ENCODE results near the gene TMEM101. TPM values are rescaled to one million over a fixed set of nuclear protein-coding genes. Genes with fewer than 3 reads are reported as not detected.
"Not testable (repeated sequence)": the region's sequence is repeated elsewhere in the genome, so short reads cannot be mapped to it uniquely, and the experiment has no call there.

The TMEM101 gene
- total RNA-seq, 3 donors from 2014 or later = 23.0 to 27.7 (median 23.8) TPM

DNA sequence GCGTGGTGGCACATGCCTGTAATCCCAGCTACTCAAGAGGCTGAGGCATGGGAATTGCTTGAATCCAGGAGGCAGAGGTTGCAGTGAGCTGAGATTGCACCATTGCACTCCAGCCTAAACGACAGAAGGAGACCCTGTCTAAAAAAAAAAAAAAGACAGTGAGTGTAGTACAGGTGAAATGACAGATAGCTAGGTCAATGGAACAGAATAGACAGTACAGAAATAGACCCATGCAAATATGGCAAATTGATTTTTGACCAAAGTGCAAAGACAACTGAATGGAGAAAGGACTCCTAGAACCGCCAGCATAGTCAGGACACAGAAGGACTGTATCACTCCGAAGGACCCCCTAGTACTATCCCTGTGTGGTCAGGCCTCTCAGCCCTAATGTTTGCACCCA lies 44.4 kb downstream of the TMEM101 start:
- Histone ChIP-seq H3K36me3 (ENCODE audit: low read depth) (no peaks in the 10 kb centered on the region), H3K4me1 (ENCODE audit: low read depth) (no peaks in the 10 kb centered on the region), H3K9me3 (no peaks in the 10 kb centered on the region), H3K4me3 (no peak overlapping the region)
- DNase-seq (no peak), ATAC-seq (no peak)
- intact Hi-C loops (cut with DNase I, micrococcal nuclease) = no loop called here
- TF ChIP-seq, protein P1, sequence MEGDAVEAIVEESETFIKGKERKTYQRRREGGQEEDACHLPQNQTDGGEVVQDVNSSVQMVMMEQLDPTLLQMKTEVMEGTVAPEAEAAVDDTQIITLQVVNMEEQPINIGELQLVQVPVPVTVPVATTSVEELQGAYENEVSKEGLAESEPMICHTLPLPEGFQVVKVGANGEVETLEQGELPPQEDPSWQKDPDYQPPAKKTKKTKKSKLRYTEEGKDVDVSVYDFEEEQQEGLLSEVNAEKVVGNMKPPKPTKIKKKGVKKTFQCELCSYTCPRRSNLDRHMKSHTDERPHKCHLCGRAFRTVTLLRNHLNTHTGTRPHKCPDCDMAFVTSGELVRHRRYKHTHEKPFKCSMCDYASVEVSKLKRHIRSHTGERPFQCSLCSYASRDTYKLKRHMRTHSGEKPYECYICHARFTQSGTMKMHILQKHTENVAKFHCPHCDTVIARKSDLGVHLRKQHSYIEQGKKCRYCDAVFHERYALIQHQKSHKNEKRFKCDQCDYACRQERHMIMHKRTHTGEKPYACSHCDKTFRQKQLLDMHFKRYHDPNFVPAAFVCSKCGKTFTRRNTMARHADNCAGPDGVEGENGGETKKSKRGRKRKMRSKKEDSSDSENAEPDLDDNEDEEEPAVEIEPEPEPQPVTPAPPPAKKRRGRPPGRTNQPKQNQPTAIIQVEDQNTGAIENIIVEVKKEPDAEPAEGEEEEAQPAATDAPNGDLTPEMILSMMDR (IDR thresholded peaks at IDR 0.05) = no peak

DNA sequence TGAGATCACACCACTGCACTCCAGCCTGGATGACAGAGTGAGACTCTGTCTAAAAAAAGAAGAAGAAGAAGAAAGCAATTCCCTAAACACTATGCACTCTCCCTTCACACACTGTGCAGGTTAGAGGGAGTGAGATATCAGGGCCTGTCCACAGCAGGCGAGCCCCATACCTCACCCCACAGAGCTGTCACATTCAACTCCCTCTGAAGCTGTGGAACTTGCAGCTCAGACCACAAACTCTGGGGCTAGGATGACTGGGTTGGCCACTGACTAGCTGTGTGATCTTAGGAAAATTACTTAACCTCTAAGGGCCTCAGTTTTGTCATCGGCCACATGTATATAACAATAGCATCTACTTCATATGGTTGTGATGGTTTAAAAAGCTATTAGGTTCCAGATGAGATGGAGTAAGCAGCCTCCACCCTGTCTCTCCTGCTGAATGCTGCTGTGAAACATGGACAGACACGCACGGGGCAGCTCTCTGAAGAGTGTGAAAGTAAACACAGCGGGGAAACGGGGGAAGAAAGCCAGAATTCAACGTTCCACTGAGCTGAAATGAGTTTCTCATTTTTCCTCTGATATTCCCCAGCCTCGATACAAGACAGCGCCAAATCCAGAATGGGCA lies 47.4 kb downstream of the TMEM101 start:
- Histone ChIP-seq H3K4me1 (ENCODE audit: low read depth) (no peaks in the 10 kb centered on the region), H3K4me3 (no peak overlapping the region), H3K36me3 (ENCODE audit: low read depth) (no peaks in the 10 kb centered on the region), H3K9me3 (no peaks in the 10 kb centered on the region)
- no peak for DNase-seq
- no peak for ATAC-seq
- TF ChIP-seq, protein P1 (IDR thresholded peaks at IDR 0.05) = no peak
- intact Hi-C loops (cut with DNase I, micrococcal nuclease) = no loop called here

DNA sequence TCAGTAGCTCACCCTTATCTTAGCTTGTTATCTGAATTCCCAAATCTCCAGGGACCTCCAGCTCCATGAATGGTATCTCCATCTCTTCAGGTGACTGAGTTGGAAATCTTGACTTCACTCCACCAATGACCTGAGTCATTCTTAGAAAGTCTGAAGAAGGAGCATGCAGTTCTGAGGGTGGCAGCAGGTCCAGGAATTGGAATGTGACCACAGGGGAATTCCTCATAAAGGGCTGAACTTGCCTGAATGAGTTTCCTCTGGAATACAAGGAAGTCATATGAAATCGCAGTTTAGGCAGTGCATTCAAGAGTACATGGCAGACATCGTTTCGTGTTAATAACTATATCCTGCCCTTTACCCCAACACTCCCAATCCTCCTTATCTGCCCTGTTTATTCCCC lies 48.5 kb downstream of the TMEM101 start:
- Histone ChIP-seq H3K36me3 (ENCODE audit: low read depth) (no peaks in the 10 kb centered on the region), H3K4me3 (no peak overlapping the region), H3K9me3 (no peaks in the 10 kb centered on the region), H3K4me1 (ENCODE audit: low read depth) (no peaks in the 10 kb centered on the region)
- intact Hi-C loops (cut with DNase I, micrococcal nuclease) = no loop called here
- TF ChIP-seq, protein P1 (IDR thresholded peaks at IDR 0.05) = no peak
- ATAC-seq = no peak
- DNase-seq = no peak

DNA sequence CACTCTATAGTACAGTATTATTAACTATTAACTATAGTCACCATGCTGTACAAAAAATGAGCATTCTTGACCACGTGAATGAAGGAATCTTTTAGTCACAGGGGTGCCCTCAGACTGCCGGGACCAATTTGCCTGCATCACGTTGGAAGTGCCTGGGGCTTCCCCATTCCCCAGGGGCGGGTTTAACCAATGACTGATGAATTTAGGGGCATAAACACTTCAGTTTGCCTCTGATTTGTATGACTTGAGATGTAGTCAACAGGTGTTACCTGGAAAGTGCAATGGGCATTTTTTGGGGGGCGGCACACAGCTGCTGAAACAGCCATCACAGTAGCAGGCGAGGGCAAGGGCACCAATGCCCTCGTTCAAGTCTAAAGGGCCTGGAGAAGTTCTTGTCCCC lies 52.3 kb downstream of the TMEM101 start:
- intact Hi-C loops (cut with DNase I, micrococcal nuclease) = no loop called here
- ATAC-seq (no peak), DNase-seq (peak in 1 of 3 donors; percentile 6)
- no peaks in the 10 kb centered on the region for H3K36me3 ChIP-seq (ENCODE audit: low read depth)
- H3K4me3 ChIP-seq = no peak overlapping the region
- no peaks in the 10 kb centered on the region for H3K4me1 ChIP-seq (ENCODE audit: low read depth)
- no peaks in the 10 kb centered on the region for H3K9me3 ChIP-seq
- TF ChIP-seq, protein P1 (IDR thresholded peaks at IDR 0.05) = no peak

DNA sequence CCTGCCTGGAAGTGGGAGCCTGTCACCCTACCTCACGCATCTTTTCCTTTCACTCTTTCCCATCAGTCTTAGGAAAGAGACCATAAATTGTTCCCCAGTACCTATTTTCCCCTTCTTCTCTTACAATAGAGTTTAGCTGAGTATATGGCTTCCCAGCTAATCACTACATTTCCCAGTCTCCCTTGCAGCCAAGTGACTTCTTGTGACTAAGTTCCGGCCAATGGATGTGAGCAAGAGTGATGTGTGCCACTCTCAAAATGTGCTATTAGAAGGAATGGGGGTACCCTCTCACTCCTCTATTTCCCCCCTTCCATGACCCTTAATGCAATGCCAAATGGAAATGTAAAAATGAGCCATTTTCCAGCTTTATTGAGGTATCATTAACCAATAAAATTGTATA lies 52.8 kb downstream of the TMEM101 start:
- no peaks in the 10 kb centered on the region for H3K4me1 ChIP-seq (ENCODE audit: low read depth)
- intact Hi-C loops (cut with DNase I, micrococcal nuclease) = no loop called here
- ATAC-seq = no peak
- no peak overlapping the region for H3K4me3 ChIP-seq
- no peak for DNase-seq
- no peaks in the 10 kb centered on the region for H3K36me3 ChIP-seq (ENCODE audit: low read depth)
- TF ChIP-seq, protein P1 (IDR thresholded peaks at IDR 0.05) = no peak
- H3K9me3 ChIP-seq = no peaks in the 10 kb centered on the region

DNA sequence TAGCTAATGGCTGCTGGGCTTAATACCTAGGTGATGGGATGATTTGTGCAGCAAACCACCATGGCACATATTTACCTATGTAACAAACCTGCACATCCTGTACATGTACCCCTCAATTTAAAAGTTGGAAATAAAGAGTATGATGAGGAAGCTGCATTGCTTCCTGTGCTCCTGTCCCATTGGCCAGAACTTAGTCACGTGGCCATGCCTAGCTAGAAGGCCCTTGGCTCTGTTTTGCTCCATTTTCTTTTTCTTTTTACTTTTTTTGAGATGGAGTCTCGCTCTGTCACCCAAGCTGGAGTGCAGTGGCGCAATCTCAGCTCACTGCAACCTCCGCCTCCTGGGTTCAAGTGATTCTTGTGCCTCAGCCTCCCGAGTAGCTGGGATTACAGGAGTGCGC lies 53.5 kb downstream of the TMEM101 start:
- H3K36me3 ChIP-seq (ENCODE audit: low read depth); H3K9me3 ChIP-seq; H3K4me3 ChIP-seq; ATAC-seq; intact Hi-C loops (cut with DNase I, micrococcal nuclease); H3K4me1 ChIP-seq (ENCODE audit: low read depth); DNase-seq: not testable (repeated sequence)

Other genes with a start within 250 kb of the TMEM101 start
- 100 to 1,000 TPM in 1 of 3 donors, 10 to 100 TPM in 2; 46.9 to 123 (median 62.9) TPM for gene DUSP3, start 236.0 kb downstream of the TMEM101 start, total RNA-seq
- not detected for gene CFAP97D1, start 234.5 kb downstream of the TMEM101 start, total RNA-seq
- 1 to 10 TPM; 1.8 to 8.6 (median 3.7) TPM for gene MPP3, start 181.8 kb downstream of the TMEM101 start, total RNA-seq
- gene CD300LG, start 167.8 kb downstream of the TMEM101 start, total RNA-seq = 1 to 10 TPM in 1 of 3 donors, not detected in 2; 1.3 TPM
- 10 to 100 TPM in 1 of 3 donors, 1 to 10 TPM in 1, under 1 TPM in 1; 0.55 to 13.2 (median 1.1) TPM for gene MPP2, start 107.4 kb downstream of the TMEM101 start, total RNA-seq
- 1 to 10 TPM in 1 of 3 donors, not detected in 2; 1.5 TPM for gene PPY, start 72.5 kb downstream of the TMEM101 start, total RNA-seq
- gene PYY, start 61.0 kb downstream of the TMEM101 start, total RNA-seq = 100 to 1,000 TPM in 1 of 3 donors, 10 to 100 TPM in 2; 22.0 to 141 (median 55.4) TPM
- gene NAGS, start 10.3 kb downstream of the TMEM101 start, total RNA-seq = 10 to 100 TPM in 1 of 3 donors, 1 to 10 TPM in 2; 6.1 to 21.4 (median 7.0) TPM
- gene LSM12, start 51.7 kb upstream of the TMEM101 start, total RNA-seq = 10 to 100 TPM; 45.1 to 63.5 (median 48.2) TPM
- 10 to 100 TPM; 29.5 to 48.1 (median 30.0) TPM for gene G6PC3, start 55.8 kb upstream of the TMEM101 start, total RNA-seq
- 10 to 100 TPM; 18.9 to 48.3 (median 32.4) TPM for gene HDAC5, start 108.7 kb upstream of the TMEM101 start, total RNA-seq
- gene HROB, start 127.0 kb upstream of the TMEM101 start, total RNA-seq = 1 to 10 TPM; 1.5 to 3.0 (median 1.8) TPM
- gene ASB16, start 155.7 kb upstream of the TMEM101 start, total RNA-seq = 1 to 10 TPM in 1 of 3 donors, under 1 TPM in 1, not detected in 1; 0.29 to 1.7 TPM
- gene TMUB2, start 172.0 kb upstream of the TMEM101 start, total RNA-seq = 10 to 100 TPM; 47.2 to 58.6 (median 49.1) TPM
- gene ATXN7L3, start 184.9 kb upstream of the TMEM101 start, total RNA-seq = 10 to 100 TPM; 86.8 to 96.4 (median 89.0) TPM
- gene UBTF, start 204.7 kb upstream of the TMEM101 start, total RNA-seq = 10 to 100 TPM; 68.6 to 88.4 (median 73.4) TPM

All from mucosa of descending colon (tissue), 3 donors.